Measurements from ENCODE around the gene FARP1.

FARP1 gene

GRCh38 chr13:98441056-98441676 lies 298.3 kb downstream of the FARP1 start:
- H3K27ac ChIP-seq: no peak overlapping the region
- TF ChIP-seq ZFX (IDR thresholded peaks at IDR 0.05) (no peak), CTCF (conservative IDR thresholded peaks at IDR 0.05) (no peak)

- TF ChIP-seq CTCF (conservative IDR thresholded peaks at IDR 0.05) (no peak), ZFX (IDR thresholded peaks at IDR 0.05) (no peak)
- no peak overlapping the region for H3K27ac ChIP-seq
These were observed 299.7 kb downstream of the FARP1 start for GRCh38 chr13:98442391-98443230.

- H3K27ac ChIP-seq: no peak overlapping the region
These were observed 300.4 kb downstream of the FARP1 start for GRCh38 chr13:98443329-98443728.

GRCh38 chr13:98443800-98444325 lies 301.0 kb downstream of the FARP1 start:
- H3K27ac ChIP-seq: no peak overlapping the region
- no peak for TF ChIP-seq ZFX (IDR thresholded peaks at IDR 0.05)
- TF ChIP-seq CTCF (conservative IDR thresholded peaks at IDR 0.05): no peak

More at GRCh38 chr13:98443329-98443728, 300.4 kb downstream of the FARP1 start:
- TF ChIP-seq CTCF (conservative IDR thresholded peaks at IDR 0.05): no peak
- TF ChIP-seq ZFX (IDR thresholded peaks at IDR 0.05): no peak

GRCh38 chr13:98444381-98444780 lies 301.5 kb downstream of the FARP1 start:
- H3K27ac ChIP-seq: no peak overlapping the region
- TF ChIP-seq CTCF (conservative IDR thresholded peaks at IDR 0.05): no peak
- no peak for TF ChIP-seq ZFX (IDR thresholded peaks at IDR 0.05)

GRCh38 chr13:98445340-98446233 lies 302.7 kb downstream of the FARP1 start:
- no peak for TF ChIP-seq ZFX (IDR thresholded peaks at IDR 0.05)
- peak; percentile 93 for TF ChIP-seq CTCF (conservative IDR thresholded peaks at IDR 0.05)
- H3K27ac ChIP-seq: no peak overlapping the region

Data from C4-2B (cell line).